WTC11 (cell line): ENCODE data around the gene RGS17.

ENCODE experiments used
- CREM ChIP-seq: sonication (generic); formaldehyde crosslinking; IDR thresholded peaks from 2 replicates; pipeline ENCODE4 v1.8.1; 2022; ENCODE audit warnings: mild to moderate bottlenecking, missing genetic modification reagents, moderate library complexity
- E2F4 ChIP-seq: sonication (generic); formaldehyde crosslinking; IDR thresholded peaks from 2 replicates; pipeline ENCODE4 v1.8.1; 2022; ENCODE audit warnings: low read depth, mild to moderate bottlenecking, moderate library complexity, missing genetic modification reagents, borderline replicate concordance
- FOXJ3 ChIP-seq: sonication (generic); formaldehyde crosslinking; IDR thresholded peaks from 2 replicates; pipeline ENCODE4 v1.9.0; 2021; ENCODE audit warnings: missing genetic modification reagents, mild to moderate bottlenecking, borderline replicate concordance
- NR2C2 ChIP-seq: sonication (generic); formaldehyde crosslinking; IDR thresholded peaks from 2 replicates; pipeline ENCODE4 v1.8.0; 2022; ENCODE audit warnings: mild to moderate bottlenecking, missing genetic modification reagents
- RORB ChIP-seq: fragments of 250-450 bp; sonication (Bioruptor Pico); IDR thresholded peaks from 2 replicates; pipeline ENCODE4 v1.9.0; 2021; ENCODE audit warnings: mild to moderate bottlenecking
- SMAD3 ChIP-seq: sonication (generic); formaldehyde crosslinking; IDR thresholded peaks from 2 replicates; pipeline ENCODE4 v1.8.0; 2022; ENCODE audit warnings: missing genetic modification reagents, mild to moderate bottlenecking, borderline replicate concordance
- TCF7 ChIP-seq: sonication (generic); formaldehyde crosslinking; IDR thresholded peaks from 2 replicates; pipeline ENCODE4 v1.8.0; 2022; ENCODE audit warnings: mild to moderate bottlenecking, low read depth, missing genetic modification reagents, moderate library complexity
- TEAD4 ChIP-seq: sonication (generic); formaldehyde crosslinking; IDR thresholded peaks from 2 replicates; pipeline ENCODE4 v1.8.0; 2022; ENCODE audit warnings: mild to moderate bottlenecking, missing genetic modification reagents
- ZBTB21 ChIP-seq: sonication (generic); formaldehyde crosslinking; IDR thresholded peaks from 2 replicates; pipeline ENCODE4 v1.8.1; 2023; ENCODE audit warnings: mild to moderate bottlenecking, missing genetic modification reagents, borderline replicate concordance
- ZNF416 ChIP-seq: fragments of 250-450 bp; sonication (Bioruptor Pico); IDR thresholded peaks from 2 replicates; pipeline ENCODE4 v1.9.0; 2021; ENCODE audit warnings: mild to moderate bottlenecking, inconsistent platforms
- TF ChIP-seq, protein P1 (sequence below): fragments of 200-600 bp; IDR thresholded peaks from 2 replicates; pipeline ENCODE4 v1.8.0; 2022; ENCODE audit warnings: antibody characterized with exemption
- TF ChIP-seq, protein P2 (sequence below): sonication (generic); formaldehyde crosslinking; IDR thresholded peaks from 2 replicates; pipeline ENCODE4 v1.8.0; 2023; ENCODE audit warnings: missing genetic modification reagents

DNA sequence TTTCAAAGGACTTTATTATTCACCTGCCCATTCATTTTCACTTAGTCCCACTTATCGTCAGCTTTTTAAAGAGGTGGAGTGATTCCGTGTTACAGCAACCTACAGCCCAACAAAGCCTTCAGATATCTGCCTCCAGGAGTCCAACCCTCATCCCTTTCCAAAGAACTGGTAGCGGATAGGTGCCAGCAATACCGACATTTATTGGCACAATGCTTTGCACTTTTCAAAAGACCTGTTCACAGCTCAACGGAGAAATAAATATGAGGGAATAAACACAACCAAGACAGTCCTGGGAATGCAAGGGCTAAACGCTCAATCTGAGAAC lies 127.8 kb downstream of the RGS17 start:
- TF ChIP-seq TCF7 (CRISPR knock-in tag) (no peak), E2F4 (no peak), NR2C2 (no peak), ZNF416 (CRISPR knock-in tag) (no peak), RORB (CRISPR knock-in tag) (no peak), SMAD3 (no peak), ZBTB21 (CRISPR knock-in tag) (no peak), CREM (CRISPR knock-in tag) (no peak), FOXJ3 (CRISPR knock-in tag) (no peak), TEAD4 (CRISPR knock-in tag) (no peak)
- TF ChIP-seq, protein P1, sequence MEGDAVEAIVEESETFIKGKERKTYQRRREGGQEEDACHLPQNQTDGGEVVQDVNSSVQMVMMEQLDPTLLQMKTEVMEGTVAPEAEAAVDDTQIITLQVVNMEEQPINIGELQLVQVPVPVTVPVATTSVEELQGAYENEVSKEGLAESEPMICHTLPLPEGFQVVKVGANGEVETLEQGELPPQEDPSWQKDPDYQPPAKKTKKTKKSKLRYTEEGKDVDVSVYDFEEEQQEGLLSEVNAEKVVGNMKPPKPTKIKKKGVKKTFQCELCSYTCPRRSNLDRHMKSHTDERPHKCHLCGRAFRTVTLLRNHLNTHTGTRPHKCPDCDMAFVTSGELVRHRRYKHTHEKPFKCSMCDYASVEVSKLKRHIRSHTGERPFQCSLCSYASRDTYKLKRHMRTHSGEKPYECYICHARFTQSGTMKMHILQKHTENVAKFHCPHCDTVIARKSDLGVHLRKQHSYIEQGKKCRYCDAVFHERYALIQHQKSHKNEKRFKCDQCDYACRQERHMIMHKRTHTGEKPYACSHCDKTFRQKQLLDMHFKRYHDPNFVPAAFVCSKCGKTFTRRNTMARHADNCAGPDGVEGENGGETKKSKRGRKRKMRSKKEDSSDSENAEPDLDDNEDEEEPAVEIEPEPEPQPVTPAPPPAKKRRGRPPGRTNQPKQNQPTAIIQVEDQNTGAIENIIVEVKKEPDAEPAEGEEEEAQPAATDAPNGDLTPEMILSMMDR: no peak
- TF ChIP-seq, protein P2, sequence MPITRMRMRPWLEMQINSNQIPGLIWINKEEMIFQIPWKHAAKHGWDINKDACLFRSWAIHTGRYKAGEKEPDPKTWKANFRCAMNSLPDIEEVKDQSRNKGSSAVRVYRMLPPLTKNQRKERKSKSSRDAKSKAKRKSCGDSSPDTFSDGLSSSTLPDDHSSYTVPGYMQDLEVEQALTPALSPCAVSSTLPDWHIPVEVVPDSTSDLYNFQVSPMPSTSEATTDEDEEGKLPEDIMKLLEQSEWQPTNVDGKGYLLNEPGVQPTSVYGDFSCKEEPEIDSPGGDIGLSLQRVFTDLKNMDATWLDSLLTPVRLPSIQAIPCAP: no peak
